ENCODE data around the gene PRLH.

The PRLH gene

DNA sequence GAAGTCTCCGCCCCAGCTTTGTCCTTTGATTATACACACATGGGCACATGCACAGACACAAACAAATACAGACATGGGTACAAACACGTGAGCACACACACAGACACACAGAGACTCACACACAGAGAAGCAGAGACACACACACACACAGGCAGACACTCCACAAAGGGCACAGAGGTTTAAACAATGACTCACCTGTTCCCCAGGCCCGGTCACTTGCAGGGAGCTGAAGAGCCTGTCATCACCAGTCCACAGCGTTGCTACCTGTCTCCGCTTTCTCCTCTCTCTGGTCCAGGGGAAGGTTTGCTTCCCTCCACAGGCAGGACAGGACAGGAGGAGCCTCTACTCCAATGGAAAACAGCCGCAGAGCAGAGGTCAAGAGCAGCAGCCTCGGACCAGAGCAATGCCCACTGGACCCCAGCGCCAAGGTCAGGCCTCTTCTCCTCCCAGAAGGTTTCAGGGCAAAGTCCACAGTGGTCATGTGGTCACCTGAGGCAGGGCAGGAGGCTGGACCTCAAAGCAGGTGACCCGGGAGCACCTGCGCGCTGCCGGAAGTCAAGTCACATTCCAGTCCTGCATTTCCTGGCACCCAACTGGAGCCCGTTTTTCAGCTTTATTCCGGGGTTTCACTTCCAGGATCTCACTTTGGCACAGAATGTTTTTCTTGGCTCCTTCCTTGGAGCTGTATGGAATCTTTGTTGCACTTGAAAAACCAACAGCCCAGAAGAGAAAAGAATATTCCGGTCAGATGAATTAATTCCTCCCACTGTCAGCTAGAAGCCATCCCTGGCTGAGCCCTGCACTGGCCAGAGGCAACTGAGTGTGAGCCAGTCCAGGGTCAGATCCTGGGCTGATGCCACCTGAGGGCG, 24.1 kb downstream of the PRLH start, which contains the start of gene RAB17:
Gene RAB17, minus strand, starts transcription at position 463 of the 869 bp plus-strand sequence. CDS start 4,580 bp downstream, outside the sequence.
- Histone ChIP-seq H3K27me3 (replicated peaks) (no peaks in the 10 kb centered on the region), H3K27ac (no peak within 1 kb of the TSS), H3K4me3 (ENCODE audit: low read depth, low read length) (no peak within 1 kb of the TSS), H3K36me3 (replicated peaks) (no peaks in the 10 kb centered on the region)
- in situ Hi-C loops (cut with HindIII; ENCODE audit: low pct_ligation_motif_present, low sequenced_read_pairs) = no loop called here
- TF ChIP-seq, protein P1, sequence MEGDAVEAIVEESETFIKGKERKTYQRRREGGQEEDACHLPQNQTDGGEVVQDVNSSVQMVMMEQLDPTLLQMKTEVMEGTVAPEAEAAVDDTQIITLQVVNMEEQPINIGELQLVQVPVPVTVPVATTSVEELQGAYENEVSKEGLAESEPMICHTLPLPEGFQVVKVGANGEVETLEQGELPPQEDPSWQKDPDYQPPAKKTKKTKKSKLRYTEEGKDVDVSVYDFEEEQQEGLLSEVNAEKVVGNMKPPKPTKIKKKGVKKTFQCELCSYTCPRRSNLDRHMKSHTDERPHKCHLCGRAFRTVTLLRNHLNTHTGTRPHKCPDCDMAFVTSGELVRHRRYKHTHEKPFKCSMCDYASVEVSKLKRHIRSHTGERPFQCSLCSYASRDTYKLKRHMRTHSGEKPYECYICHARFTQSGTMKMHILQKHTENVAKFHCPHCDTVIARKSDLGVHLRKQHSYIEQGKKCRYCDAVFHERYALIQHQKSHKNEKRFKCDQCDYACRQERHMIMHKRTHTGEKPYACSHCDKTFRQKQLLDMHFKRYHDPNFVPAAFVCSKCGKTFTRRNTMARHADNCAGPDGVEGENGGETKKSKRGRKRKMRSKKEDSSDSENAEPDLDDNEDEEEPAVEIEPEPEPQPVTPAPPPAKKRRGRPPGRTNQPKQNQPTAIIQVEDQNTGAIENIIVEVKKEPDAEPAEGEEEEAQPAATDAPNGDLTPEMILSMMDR (IDR thresholded peaks at IDR 0.05; ENCODE audit: low read depth, low read length, missing control alignments) = no peak
- DNase-seq = no peak

DNA sequence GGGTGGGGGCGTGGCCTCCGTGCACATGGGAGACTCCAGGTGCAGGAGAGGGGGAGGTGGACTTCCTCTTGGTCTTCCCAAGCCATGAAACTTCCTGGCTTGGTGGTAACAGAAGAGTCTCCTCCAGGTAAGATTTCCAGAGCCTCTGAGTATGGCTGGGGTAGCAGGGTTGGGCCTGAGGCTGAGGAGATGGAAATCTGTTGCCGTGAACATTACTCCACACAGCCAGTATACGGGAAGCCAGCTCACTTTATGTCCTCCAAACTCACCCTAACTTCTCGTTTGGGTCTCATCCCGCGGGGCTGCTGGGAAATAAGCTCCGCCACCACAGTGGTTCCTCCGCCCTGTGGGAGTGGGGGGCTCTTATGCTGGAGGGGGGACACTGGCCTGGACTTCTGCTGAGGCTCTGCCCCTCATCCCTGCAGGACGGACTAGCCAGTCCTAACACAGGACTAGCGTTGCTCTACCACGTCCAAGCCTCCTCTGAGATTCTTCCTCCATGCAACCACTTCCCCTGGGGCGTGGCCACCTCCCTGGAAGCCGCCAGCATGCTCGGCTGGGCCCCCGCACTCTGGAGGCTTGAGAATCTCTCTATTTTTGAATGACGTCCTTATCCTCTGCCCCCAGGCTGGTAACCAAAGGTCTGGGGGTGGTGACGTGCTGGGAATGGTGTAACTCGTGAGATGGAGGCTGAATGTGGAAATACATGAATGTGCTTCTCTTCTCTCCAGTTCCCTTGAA, 24.9 kb downstream of the PRLH start:
- no peaks in the 10 kb centered on the region for H3K27me3 ChIP-seq (replicated peaks)
- peak; percentile 16 for DNase-seq
- in situ Hi-C loops (cut with HindIII; ENCODE audit: low pct_ligation_motif_present, low sequenced_read_pairs) = no loop called here
- H3K36me3 ChIP-seq (replicated peaks) = no peaks in the 10 kb centered on the region
- TF ChIP-seq, protein P1 (IDR thresholded peaks at IDR 0.05; ENCODE audit: low read depth, low read length, missing control alignments) = no peak
- no peak overlapping the region for H3K27ac ChIP-seq
- H3K4me3 ChIP-seq (ENCODE audit: low read depth, low read length) = no peak overlapping the region

DNA sequence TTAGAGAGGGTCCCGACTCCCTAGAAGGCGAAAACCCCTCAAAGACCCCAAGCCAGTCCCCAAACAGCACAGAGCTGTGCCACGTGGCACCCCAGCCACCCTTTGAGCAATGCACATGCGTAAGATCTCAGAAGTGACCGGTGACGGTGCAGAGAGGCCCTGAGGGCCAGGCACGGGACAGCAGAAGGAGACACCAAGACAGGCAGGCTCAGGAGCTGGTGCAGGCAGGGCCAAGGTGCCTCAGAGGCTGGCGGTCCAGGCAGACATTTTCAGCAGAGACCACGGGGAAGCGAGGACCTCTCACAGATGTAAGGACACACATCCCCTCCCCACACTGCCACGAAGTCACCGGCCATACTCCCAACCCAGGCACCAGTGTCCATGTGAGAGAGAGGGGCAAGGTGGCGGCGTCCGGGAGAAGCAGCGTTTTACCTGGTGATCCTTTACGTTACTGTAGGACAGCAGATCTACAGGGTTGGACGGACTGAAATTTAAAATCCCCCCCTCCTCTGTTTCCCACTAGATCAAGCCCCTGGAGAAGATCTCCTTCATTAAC, 26.1 kb downstream of the PRLH start:
- in situ Hi-C loops (cut with HindIII; ENCODE audit: low pct_ligation_motif_present, low sequenced_read_pairs) = no loop called here
- no peak overlapping the region for H3K27ac ChIP-seq
- H3K36me3 ChIP-seq (replicated peaks) = no peaks in the 10 kb centered on the region
- no peak for DNase-seq
- H3K4me3 ChIP-seq (ENCODE audit: low read depth, low read length) = no peak overlapping the region
- TF ChIP-seq, protein P1 (IDR thresholded peaks at IDR 0.05; ENCODE audit: low read depth, low read length, missing control alignments) = no peak
- H3K27me3 ChIP-seq (replicated peaks) = no peaks in the 10 kb centered on the region

DNA sequence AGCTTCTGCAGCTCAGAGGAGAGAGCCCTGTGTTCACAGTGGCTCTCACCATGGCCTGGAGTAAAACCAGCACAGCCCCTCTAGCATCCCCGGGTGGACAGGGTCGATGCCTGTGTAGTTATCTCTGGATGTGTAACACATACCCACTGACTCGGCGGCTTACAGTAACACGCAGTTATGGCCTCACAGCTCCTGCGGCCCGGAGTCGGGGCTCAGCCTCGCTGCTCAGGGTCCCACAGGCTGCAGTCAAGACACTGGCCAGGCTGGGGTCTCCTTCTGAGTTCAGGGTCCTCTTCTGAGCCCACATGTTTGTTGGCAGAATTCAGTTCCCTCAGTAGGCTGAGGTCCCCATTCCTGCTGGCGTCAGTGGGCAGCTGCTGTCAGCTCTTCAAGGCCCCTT, 26.7 kb downstream of the PRLH start:
- TF ChIP-seq, protein P1 (IDR thresholded peaks at IDR 0.05; ENCODE audit: low read depth, low read length, missing control alignments) = no peak
- in situ Hi-C loops (cut with HindIII; ENCODE audit: low pct_ligation_motif_present, low sequenced_read_pairs) = no loop called here
- no peak for DNase-seq
- Histone ChIP-seq H3K36me3 (replicated peaks) (no peaks in the 10 kb centered on the region), H3K27me3 (replicated peaks) (no peaks in the 10 kb centered on the region), H3K27ac (no peak overlapping the region), H3K4me3 (ENCODE audit: low read depth, low read length) (no peak overlapping the region)

DNA sequence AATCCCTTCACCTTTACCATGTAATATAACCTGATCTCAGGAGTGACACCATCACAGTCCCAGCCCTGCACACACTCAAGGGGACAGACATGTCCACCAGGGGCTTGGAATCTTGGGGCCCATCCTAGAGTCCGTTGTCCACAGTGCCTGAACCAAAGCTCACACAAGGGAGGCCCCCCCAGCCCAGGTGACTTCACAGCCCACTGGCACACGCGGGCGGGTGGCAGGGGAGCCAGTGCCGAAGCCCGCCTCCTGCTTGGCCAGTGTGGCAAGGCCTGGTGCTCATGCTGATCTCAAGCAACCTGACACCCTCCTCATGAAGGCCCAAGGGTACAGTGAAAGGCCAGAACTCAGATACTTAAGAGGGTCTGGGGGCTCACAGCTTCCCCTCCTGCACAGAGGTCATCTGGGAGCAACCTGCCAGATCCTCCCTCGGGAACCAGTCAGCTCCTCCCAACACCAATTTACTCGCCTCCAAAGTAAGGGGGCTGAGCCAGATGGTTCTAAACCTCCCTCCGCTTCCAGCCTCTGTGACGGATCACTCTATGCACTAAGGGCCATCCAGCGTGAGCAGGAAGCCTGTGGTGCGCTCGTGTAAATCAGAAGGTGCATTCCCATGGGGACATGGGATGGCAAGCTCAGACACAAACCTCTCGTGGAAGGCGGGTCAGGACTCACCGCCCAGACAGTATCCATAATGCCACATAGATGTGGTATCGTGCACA, 27.4 kb downstream of the PRLH start:
- in situ Hi-C loops (cut with HindIII; ENCODE audit: low pct_ligation_motif_present, low sequenced_read_pairs) = no loop called here
- H3K27me3 ChIP-seq (replicated peaks) = no peaks in the 10 kb centered on the region
- H3K27ac ChIP-seq = no peak overlapping the region
- H3K36me3 ChIP-seq (replicated peaks) = no peaks in the 10 kb centered on the region
- TF ChIP-seq, protein P1 (IDR thresholded peaks at IDR 0.05; ENCODE audit: low read depth, low read length, missing control alignments) = no peak
- no peak for DNase-seq
- H3K4me3 ChIP-seq (ENCODE audit: low read depth, low read length) = no peak overlapping the region
